ENCODE results near the gene SIT1.
"Not testable (repeated sequence)": the region's sequence is repeated elsewhere in the genome, so short reads cannot be mapped to it uniquely, and the experiment has no call there.

DNA sequence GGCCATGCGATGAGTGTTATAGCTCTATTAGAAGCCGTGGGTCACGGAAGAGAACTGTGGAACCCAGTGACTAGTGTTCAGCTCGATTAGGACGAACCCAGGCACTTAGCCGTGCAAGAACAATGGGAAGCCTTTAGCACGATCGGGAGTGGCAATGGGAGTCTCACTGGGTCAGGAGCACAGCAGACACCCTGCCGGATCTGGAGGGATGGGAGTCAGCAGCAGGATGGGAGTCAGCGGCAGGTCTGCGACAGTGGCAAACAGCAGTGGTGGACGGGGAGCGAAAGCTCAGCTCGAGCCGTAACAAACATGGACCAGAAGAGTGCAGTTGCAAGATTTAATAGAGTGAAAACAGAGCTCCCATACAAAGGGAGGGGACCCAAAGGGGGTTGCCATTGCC is 10.3 kb downstream of the SIT1 start:
- not testable (repeated sequence) for TF ChIP-seq ZNF596 (tag by site-specific recombination; IDR thresholded peaks at IDR 0.05); MZF1 (tag by site-specific recombination; IDR thresholded peaks at IDR 0.05; ENCODE audit: borderline replicate concordance); ZNF174 (tag by site-specific recombination; IDR thresholded peaks at IDR 0.05); CTCF (tag by site-specific recombination; IDR thresholded peaks at IDR 0.05); ZNF768 (tag by site-specific recombination; IDR thresholded peaks at IDR 0.05); ZNF10 (tag by site-specific recombination; IDR thresholded peaks at IDR 0.05); ZNF132 (tag by site-specific recombination; IDR thresholded peaks at IDR 0.05; ENCODE audit: borderline replicate concordance); REST (tag by site-specific recombination; IDR thresholded peaks at IDR 0.05); ZSCAN4 (tag by site-specific recombination; IDR thresholded peaks at IDR 0.05)
- TF ChIP-seq, protein P1, sequence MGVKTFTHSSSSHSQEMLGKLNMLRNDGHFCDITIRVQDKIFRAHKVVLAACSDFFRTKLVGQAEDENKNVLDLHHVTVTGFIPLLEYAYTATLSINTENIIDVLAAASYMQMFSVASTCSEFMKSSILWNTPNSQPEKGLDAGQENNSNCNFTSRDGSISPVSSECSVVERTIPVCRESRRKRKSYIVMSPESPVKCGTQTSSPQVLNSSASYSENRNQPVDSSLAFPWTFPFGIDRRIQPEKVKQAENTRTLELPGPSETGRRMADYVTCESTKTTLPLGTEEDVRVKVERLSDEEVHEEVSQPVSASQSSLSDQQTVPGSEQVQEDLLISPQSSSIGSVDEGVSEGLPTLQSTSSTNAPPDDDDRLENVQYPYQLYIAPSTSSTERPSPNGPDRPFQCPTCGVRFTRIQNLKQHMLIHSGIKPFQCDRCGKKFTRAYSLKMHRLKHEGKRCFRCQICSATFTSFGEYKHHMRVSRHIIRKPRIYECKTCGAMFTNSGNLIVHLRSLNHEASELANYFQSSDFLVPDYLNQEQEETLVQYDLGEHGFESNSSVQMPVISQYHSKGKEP (tag by site-specific recombination; IDR thresholded peaks at IDR 0.05), result not testable (repeated sequence)
